DMS114 treated with DMSO at 0.1 percent for 48 hours (cell line): ENCODE results near the gene ERGIC2.

Experiments used
- DNase-seq: peaks from one replicate; lab custom pipeline; 2025; ENCODE audit not compliant: unreplicated experiment; lab: John Stamatoyannopoulos, UW

ERGIC2 gene

GRCh38 chr12:29376118-29376517 lies 4.9 kb downstream of the ERGIC2 start:
- no peak for DNase-seq

DNA sequence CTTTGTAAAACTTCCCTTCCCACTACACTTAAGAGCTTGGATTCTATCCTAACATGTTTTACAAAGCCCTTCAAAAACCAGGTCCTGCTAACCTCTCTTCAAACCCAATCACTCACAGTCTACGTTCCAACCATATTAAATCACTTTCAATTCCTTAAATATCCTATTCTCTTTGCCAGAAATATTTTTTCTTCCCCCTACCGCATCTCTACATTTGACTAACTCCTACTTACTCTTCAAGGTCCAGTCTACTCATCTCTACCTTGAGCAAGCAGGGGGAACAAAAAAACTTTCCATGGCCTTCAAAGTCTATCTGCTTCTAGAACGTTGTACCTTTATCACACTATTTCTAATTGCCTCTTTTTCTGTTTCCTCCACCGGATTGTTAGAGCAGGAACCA lies 6.1 kb downstream of the ERGIC2 start:
- no peak for DNase-seq

GRCh38 chr12:29374012-29374411 lies 7.0 kb downstream of the ERGIC2 start:
- no peak for DNase-seq

GRCh38 chr12:29365091-29365490 lies 15.9 kb downstream of the ERGIC2 start:
- DNase-seq, result no peak

GRCh38 chr12:29354954-29355353 lies 26.0 kb downstream of the ERGIC2 start:
- DNase-seq, result no peak

DNA sequence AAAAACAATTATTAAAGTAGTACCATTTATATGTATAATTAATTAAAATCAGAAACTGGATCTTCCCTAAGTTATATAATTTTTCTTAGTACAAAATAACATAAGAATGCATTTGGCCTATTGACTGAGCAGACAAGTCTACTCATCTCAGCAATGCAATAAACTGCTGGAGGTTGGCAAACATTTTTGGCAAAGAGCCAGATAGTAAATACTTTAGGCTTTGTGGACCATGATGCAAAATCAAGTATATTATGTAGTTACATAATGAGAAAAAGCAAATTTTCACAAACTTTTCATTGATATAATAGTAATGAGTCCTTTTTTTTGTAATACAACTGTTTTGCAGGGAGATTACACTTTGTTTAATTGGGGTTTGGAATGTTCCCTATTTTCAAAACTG lies 30.9 kb downstream of the ERGIC2 start:
- DNase-seq, result no peak

GRCh38 chr12:29346769-29347421 lies 34.1 kb downstream of the ERGIC2 start:
- DNase-seq, result no peak

- no peak for DNase-seq
Observed at GRCh38 chr12:29343022-29343799, 37.8 kb downstream of the ERGIC2 start.

DNA sequence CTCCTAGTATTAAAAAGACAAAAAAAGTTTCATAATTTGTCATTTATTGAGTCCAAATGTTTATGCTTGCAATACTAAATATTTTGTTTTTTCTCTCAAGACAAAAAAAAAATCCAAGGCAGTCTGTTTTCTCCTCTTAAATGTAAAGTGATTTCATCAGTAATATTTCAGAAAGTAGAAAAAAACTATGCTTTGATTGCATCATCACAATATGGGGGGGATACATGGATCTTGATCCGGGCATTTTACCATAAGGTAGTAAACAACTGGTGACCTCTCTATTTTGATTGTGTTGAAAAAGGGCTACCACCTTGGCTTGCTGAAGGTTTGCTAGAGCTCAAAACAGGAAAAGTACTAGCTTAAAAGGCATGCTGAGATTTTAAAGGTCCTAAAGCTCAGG lies 43.6 kb downstream of the ERGIC2 start:
- DNase-seq, result no peak

DNA sequence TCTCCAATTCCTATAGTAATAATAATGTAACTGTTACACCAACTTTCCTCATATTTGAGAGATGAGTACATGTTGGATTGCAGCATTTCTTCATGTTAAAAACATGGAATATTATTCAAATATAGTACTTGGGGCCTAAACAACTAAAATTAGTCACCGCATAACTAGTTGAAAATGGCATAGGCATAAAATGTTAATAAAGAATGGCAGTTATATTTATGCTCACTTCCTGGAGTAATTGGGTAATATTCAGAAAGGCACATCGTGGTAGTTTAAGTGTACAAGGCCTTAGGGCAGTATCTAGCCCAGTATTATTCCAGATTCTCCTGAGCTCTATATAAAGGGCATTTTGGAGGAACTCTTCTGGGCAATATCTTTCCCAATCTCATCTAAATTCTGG lies 46.0 kb downstream of the ERGIC2 start:
- DNase-seq, result no peak

GRCh38 chr12:29333178-29333577 lies 47.8 kb downstream of the ERGIC2 start:
- no peak for DNase-seq

DNA sequence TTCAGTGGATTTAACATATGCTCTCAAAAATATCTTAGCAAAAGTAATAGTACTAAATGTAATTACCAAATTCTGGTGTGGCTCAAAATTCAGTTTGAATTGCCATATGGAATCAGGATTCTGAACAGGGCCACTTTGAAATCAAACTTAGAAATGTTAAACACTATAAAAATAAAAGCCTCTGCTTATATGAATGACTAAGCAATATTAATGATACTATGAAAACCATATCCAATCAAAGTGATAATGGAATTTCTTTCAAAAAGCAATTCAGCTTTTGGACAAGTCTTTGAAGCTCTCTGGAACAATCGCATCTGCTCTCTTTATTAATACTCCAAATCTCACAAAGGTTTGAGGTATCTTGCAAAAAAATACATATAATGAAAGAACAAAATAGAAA lies 51.6 kb downstream of the ERGIC2 start:
- DNase-seq, result no peak

GRCh38 chr12:29322157-29322556 lies 58.8 kb downstream of the ERGIC2 start:
- DNase-seq, result no peak

GRCh38 chr12:29320295-29321085 lies 60.5 kb downstream of the ERGIC2 start:
- DNase-seq, result no peak

- DNase-seq, result peak; percentile 59
Observed at GRCh38 chr12:29317556-29318363, 63.2 kb downstream of the ERGIC2 start.

GRCh38 chr12:29316752-29317151 lies 64.2 kb downstream of the ERGIC2 start:
- DNase-seq, result no peak

DNA sequence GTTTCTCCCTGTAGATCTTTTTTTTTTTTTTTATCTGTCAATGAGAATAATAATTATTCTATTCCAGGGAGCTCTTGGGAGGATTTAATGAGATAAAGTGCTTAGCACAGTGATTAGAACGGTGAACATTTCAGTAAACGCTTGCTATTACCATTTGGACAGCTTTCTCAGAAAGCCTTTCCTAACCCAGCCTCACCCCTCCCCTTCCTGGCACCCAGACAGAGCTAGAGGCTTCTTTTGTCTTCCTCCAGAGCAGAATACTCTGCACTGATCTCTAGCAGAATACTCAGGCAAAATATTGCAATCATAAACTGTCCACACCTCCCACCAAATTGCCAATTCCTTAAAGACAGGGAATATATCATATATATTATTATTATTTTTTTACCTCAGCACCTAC lies 66.6 kb downstream of the ERGIC2 start:
- no peak for DNase-seq

DNA sequence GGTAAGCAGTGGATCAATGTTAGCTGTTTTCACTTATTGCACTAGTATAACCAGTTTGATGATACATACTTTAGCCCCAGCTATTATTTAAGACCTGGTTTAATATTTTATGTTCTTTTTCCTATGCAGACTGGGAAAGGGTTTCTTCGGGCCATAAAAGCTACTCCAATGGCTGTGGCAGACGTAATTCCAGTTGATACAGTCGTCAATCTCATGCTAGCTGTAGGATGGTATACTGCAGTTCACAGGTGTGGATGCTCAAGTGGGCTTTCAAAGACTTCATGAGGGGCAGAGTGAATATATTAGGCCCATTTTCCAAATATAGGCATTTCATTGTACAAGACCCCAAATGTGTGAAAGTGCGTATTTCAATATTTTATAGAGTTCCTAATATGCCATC lies 70.1 kb downstream of the ERGIC2 start:
- DNase-seq, result no peak

GRCh38 chr12:29309320-29309902 lies 71.6 kb downstream of the ERGIC2 start:
- peak; percentile 15 for DNase-seq

GRCh38 chr12:29306682-29307081 lies 74.3 kb downstream of the ERGIC2 start:
- DNase-seq, result no peak

- no peak for DNase-seq
Observed at GRCh38 chr12:29306266-29306665, 74.7 kb downstream of the ERGIC2 start.
